ENCODE data around the gene PI4K2A. TPM values are rescaled to one million over a fixed set of nuclear protein-coding genes. Genes with fewer than 3 reads are reported as not detected.
A peak's percentile ranks its signal among the peaks of the same experiment; 100 is the strongest.

Gene PI4K2A
- total and polyA plus RNA-seq, 2 experiments from 2014 or later, result 16.6 to 28.7 TPM

DNA sequence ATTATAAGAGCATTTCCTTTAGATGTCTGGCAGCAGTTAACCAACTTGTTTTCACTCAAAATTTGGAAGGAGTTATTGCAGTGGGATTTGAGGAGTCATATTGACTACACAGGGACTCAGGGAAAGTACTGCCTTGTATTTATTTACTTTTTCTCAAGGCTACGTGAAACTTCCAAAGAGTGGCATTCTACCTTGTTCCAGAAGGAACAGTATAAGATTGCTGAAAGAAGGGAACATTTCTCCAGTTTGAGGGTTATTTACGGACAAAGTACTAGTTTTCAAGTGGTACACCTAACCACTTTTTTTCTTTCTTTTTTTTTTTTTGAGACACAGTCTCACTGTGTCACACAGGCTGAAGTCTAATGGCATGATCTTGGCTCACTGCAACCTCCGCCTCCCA is 12.2 kb upstream of the PI4K2A start:
- H3K9ac ChIP-seq, result no peak overlapping the region
- 88 to 97% methylated on average over 3 of the region's 3 CpGs for WGBS, 2 experiments (ENCODE audit: low coverage in 1 of 2, low lambda C conversion rate in 2 of 2, missing lambda C conversion rate in 2 of 2)
- TF ChIP-seq EZH2 (IDR thresholded peaks at IDR 0.05; ENCODE audit: insufficient read depth, poor library complexity, severe bottlenecking) (no peak), EZH2phosphoT487 (IDR thresholded peaks at IDR 0.05; ENCODE audit: insufficient read depth, low read depth) (no peak)
- H3K36me3 ChIP-seq (ENCODE audit: low read depth), result no peaks in the 10 kb centered on the region
- H3K27me3 ChIP-seq (replicated peaks; ENCODE audit: insufficient read depth), result no peaks in the 10 kb centered on the region
- 0 out of 2 replicates have a peak, but pooled peaks cover 4% of the 10 kb centered on the region for H3F3A ChIP-seq (ENCODE audit: insufficient read depth)
- H3K27ac ChIP-seq, result no peak overlapping the region
- H3K4me3 ChIP-seq, result no peak overlapping the region
- H4K20me1 ChIP-seq (ENCODE audit: insufficient read depth), result no peaks in the 10 kb centered on the region
- H3K79me2 ChIP-seq (ENCODE audit: insufficient read depth), result peaks cover 12% of the 10 kb centered on the region
- in situ Hi-C loops (cut with MboI), result no loop called here
- peaks cover 12% of the 10 kb centered on the region; the same call in 1 of the 2 replicates for H3K4me1 ChIP-seq (ENCODE audit: insufficient read depth)
- H3K9me3 ChIP-seq (ENCODE audit: low read depth), result no peaks in the 10 kb centered on the region
- H2AFZ ChIP-seq, result no peak overlapping the region
- no peak for DNase-seq
- no peak overlapping the region for H3K4me2 ChIP-seq (ENCODE audit: unreplicated experiment)
- no peaks in the 10 kb centered on the region for H3K9me2 ChIP-seq (ENCODE audit: insufficient read depth)

DNA sequence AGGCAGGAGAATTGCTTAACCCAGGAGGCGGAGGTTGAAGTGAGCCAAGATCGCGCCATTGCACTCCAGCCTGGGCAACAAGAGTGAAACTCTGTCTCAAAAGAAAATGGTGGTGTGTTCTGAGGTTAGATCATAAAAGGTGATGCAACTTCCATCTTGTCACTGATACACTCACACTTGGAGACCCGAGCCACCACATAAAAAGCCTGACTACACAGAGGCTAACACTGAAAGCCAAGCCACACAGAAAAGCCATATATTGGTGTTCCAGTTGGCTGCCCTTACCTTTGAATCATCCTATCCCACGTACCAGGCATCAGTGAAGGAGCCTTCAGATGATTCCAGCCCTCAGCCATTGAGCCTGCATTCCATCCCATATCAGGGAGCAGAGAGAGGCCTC is 11.2 kb upstream of the PI4K2A start:
- Histone ChIP-seq H3K27me3 (replicated peaks; ENCODE audit: insufficient read depth) (no peaks in the 10 kb centered on the region), H3K27ac (no peak overlapping the region), H3K4me1 (ENCODE audit: insufficient read depth) (peaks cover 12% of the 10 kb centered on the region; the same call in 1 of the 2 replicates), H3K79me2 (ENCODE audit: insufficient read depth) (peaks cover 12% of the 10 kb centered on the region), H4K20me1 (ENCODE audit: insufficient read depth) (no peaks in the 10 kb centered on the region), H3K9ac (no peak overlapping the region), H3K4me3 (no peak overlapping the region), H3K9me3 (ENCODE audit: low read depth) (no peaks in the 10 kb centered on the region), H3K9me2 (ENCODE audit: insufficient read depth) (no peaks in the 10 kb centered on the region), H3K4me2 (ENCODE audit: unreplicated experiment) (no peak overlapping the region), H3K36me3 (ENCODE audit: low read depth) (no peaks in the 10 kb centered on the region), H3F3A (ENCODE audit: insufficient read depth) (0 out of 2 replicates have a peak, but pooled peaks cover 4% of the 10 kb centered on the region), H2AFZ (no peak overlapping the region)
- TF ChIP-seq EZH2phosphoT487 (IDR thresholded peaks at IDR 0.05; ENCODE audit: insufficient read depth, low read depth), result no peak
- TF ChIP-seq EZH2 (IDR thresholded peaks at IDR 0.05; ENCODE audit: insufficient read depth, poor library complexity, severe bottlenecking), result no peak
- 95% methylated on average over 5 of the region's 5 CpGs for WGBS, 2 experiments (ENCODE audit: low coverage in 1 of 2, low lambda C conversion rate in 2 of 2, missing lambda C conversion rate in 2 of 2)
- in situ Hi-C loops (cut with MboI), result no loop called here
- DNase-seq, result no peak

DNA sequence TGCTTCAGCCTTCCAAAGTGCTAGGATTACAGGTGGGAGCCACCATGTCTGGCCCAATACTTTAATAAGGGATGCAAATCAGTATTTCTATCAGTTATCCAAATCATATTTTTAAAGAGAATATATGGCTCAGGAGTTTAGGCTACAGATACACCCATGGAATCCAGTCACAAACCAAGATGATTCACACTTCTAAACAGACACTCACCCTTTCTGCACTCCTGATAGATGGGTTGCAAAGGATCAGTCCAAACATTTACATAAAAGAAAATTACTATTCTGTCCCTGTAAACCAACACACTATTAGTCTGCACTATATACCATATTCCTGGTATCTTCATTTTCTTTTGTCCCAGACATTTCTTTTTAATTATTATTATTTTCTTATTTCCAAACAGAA is 9.4 kb upstream of the PI4K2A start:
- no peak overlapping the region for H3K27ac ChIP-seq
- no peak overlapping the region for H3K9ac ChIP-seq
- no peak overlapping the region for H3K4me2 ChIP-seq (ENCODE audit: unreplicated experiment)
- in situ Hi-C loops (cut with MboI), result no loop called here
- H3K27me3 ChIP-seq (replicated peaks; ENCODE audit: insufficient read depth), result no peaks in the 10 kb centered on the region
- H3K9me3 ChIP-seq (ENCODE audit: low read depth), result no peaks in the 10 kb centered on the region
- no peaks in the 10 kb centered on the region for H4K20me1 ChIP-seq (ENCODE audit: insufficient read depth)
- peak; percentile 55 for DNase-seq
- no peaks in the 10 kb centered on the region for H3K36me3 ChIP-seq (ENCODE audit: low read depth)
- 0 out of 2 replicates have a peak, but pooled peaks cover 4% of the 10 kb centered on the region for H3F3A ChIP-seq (ENCODE audit: insufficient read depth)
- no peak overlapping the region for H2AFZ ChIP-seq
- H3K79me2 ChIP-seq (ENCODE audit: insufficient read depth), result peaks cover 12% of the 10 kb centered on the region
- no peaks in the 10 kb centered on the region for H3K9me2 ChIP-seq (ENCODE audit: insufficient read depth)
- TF ChIP-seq EZH2phosphoT487 (IDR thresholded peaks at IDR 0.05; ENCODE audit: insufficient read depth, low read depth) (no peak), EZH2 (IDR thresholded peaks at IDR 0.05; ENCODE audit: insufficient read depth, poor library complexity, severe bottlenecking) (no peak)
- H3K4me1 ChIP-seq (ENCODE audit: insufficient read depth), result peaks cover 12% of the 10 kb centered on the region; the same call in 1 of the 2 replicates
- no peak overlapping the region for H3K4me3 ChIP-seq

DNA sequence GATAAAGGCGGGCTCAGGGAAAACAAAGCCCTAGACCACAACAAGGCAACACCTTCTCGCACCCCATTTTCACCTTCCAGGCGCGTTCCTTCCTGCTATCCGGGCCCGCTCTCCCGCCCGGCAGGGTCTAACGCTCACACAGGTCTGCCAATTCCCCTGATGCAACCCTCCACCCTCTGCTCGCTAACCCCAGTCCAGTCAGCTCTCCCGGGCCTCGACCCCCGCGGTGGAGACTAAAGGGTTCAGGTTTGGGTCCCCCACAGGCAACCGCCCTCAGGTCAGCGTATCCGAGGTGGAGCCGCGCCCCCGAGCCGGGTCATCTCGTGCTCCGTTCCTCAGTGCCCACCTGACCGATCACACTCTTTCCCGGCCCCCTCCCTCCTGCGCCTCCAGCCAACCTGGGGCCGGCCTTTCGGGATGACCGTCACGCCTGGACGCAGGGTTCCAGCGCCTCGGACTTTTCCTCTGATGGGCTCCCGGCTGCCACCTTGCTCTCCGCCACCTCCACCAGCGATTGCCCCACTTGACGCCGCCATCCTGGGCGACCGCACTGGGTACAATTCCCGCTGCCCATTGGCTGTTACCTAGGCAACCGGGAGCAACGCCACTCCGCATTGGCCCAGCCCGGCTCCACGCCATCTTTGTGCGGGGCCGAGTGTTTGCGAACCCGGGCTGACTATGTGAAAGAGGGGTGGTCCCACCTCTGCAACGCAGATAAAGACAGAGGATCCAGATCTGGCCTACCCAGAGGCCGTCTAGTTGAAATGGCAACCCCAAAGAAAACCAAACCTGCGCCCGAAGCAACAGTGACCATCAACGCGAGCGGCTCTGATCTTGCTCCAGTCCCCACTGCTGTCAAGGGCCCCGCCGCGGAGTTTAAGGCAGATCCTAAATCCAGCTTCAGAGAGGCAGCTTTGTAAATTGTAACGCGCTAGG is 7.3 kb upstream of the PI4K2A start, which contains the start of gene MORN4:
MORN4 (minus strand) TSS at position 552 of the 936 bp plus-strand sequence. CDS start 13,847 bp downstream, outside the sequence.
- Histone ChIP-seq H3K36me3 (ENCODE audit: low read depth) (no peaks in the 10 kb centered on the region), H3K4me2 (ENCODE audit: unreplicated experiment) (peak within 1 kb of the TSS; percentile 95), H3K4me3 (peak within 1 kb of the TSS; percentile 89), H4K20me1 (ENCODE audit: insufficient read depth) (no peaks in the 10 kb centered on the region), H2AFZ (peak within 1 kb of the TSS; percentile 100), H3K27me3 (replicated peaks; ENCODE audit: insufficient read depth) (no peaks in the 10 kb centered on the region), H3F3A (ENCODE audit: insufficient read depth) (0 out of 2 replicates have a peak, but pooled peaks cover under 1% of the 10 kb centered on the region), H3K9ac (peak within 1 kb of the TSS; percentile 81), H3K9me2 (ENCODE audit: insufficient read depth) (no peaks in the 10 kb centered on the region), H3K4me1 (ENCODE audit: insufficient read depth) (peaks cover 12% of the 10 kb centered on the region; the same call in 1 of the 2 replicates), H3K79me2 (ENCODE audit: insufficient read depth) (peaks cover 12% of the 10 kb centered on the region), H3K9me3 (ENCODE audit: low read depth) (no peaks in the 10 kb centered on the region), H3K27ac (peak within 1 kb of the TSS; percentile 39)
- in situ Hi-C loops (cut with MboI), result no loop called here
- WGBS, 2 experiments (ENCODE audit: low coverage in 1 of 2, low lambda C conversion rate in 2 of 2, missing lambda C conversion rate in 2 of 2), result 1% methylated on average over 58 to 62 of the region's 62 CpGs
- peak; percentile 97 for DNase-seq
- no peak for TF ChIP-seq EZH2phosphoT487 (IDR thresholded peaks at IDR 0.05; ENCODE audit: insufficient read depth, low read depth)
- TF ChIP-seq EZH2 (IDR thresholded peaks at IDR 0.05; ENCODE audit: insufficient read depth, poor library complexity, severe bottlenecking), result no peak
